SU-DHL-6 (cell line): Measurements from ENCODE around the gene IGSF10.

Source experiments
- EZH2phosphoT487 ChIP-seq: fragments of 200-600 bp; sonication (generic), shearing (Covaris generic); conservative IDR thresholded peaks from 2 replicates; pipeline ENCODE4 v1.6.1; 2018; ENCODE audit warnings: mild to moderate bottlenecking, antibody characterized with exemption, low read length, moderate library complexity, mixed read lengths
- TF ChIP-seq, protein P1 (sequence below): fragments of 200-600 bp; sonication (generic); IDR thresholded peaks from one replicate; pipeline ENCODE4 v1.5.1; 2017; ENCODE audit warnings: antibody characterized with exemption, mild to moderate bottlenecking, low read length, moderate library complexity; ENCODE audit not compliant: insufficient read depth, poor library complexity, severe bottlenecking

GRCh38 chr3:151439652-151440125 is 21.2 kb downstream of the IGSF10 start:
- TF ChIP-seq, protein P1, sequence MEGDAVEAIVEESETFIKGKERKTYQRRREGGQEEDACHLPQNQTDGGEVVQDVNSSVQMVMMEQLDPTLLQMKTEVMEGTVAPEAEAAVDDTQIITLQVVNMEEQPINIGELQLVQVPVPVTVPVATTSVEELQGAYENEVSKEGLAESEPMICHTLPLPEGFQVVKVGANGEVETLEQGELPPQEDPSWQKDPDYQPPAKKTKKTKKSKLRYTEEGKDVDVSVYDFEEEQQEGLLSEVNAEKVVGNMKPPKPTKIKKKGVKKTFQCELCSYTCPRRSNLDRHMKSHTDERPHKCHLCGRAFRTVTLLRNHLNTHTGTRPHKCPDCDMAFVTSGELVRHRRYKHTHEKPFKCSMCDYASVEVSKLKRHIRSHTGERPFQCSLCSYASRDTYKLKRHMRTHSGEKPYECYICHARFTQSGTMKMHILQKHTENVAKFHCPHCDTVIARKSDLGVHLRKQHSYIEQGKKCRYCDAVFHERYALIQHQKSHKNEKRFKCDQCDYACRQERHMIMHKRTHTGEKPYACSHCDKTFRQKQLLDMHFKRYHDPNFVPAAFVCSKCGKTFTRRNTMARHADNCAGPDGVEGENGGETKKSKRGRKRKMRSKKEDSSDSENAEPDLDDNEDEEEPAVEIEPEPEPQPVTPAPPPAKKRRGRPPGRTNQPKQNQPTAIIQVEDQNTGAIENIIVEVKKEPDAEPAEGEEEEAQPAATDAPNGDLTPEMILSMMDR = peak; percentile 56
- no peak for TF ChIP-seq EZH2phosphoT487
